AG04450 (cell line): ENCODE measurements around the gene FHIP1A. TPM values are rescaled to one million over a fixed set of nuclear protein-coding genes. Genes with fewer than 3 reads are reported as not detected.

Experiments used
- CTCF ChIA-PET: fragments of 300-600, 350-600 bp; formaldehyde crosslinking; extraction: SDS; loops from one replicate; lab custom pipeline; 2022; ENCODE audit warnings: antibody characterized with exemption, inconsistent platforms; lab: Charles Lee
- POLR2A ChIA-PET: fragments of 350-600 bp; formaldehyde crosslinking; extraction: SDS; loops from one replicate; lab custom pipeline; 2021; ENCODE audit warnings: antibody characterized with exemption, inconsistent platforms; lab: Yijun Ruan, JAX
- DNase-seq: peaks from one replicate; pipeline ENCODE4 v3.0.0-alpha.2; 2011; ENCODE audit warnings: low read depth, low spot score
- H3K27ac ChIP-seq: one replicate; pipeline ENCODE4 v1.5.1; 2012; ENCODE audit warnings: low read depth, low read length, control low read depth
- H3K27me3 ChIP-seq: one replicate; pipeline ENCODE4 v1.6.0; 2012; ENCODE audit warnings: low read length; ENCODE audit not compliant: control insufficient read depth, insufficient read depth
- H3K4me3 ChIP-seq: 2 replicates; pipeline ENCODE4 v1.5.1; 2011; ENCODE audit warnings: mild to moderate bottlenecking, low read depth, low read length, control low read depth
- H3K9me3 ChIP-seq: 2 replicates; pipeline ENCODE4 v1.5.1; 2012; ENCODE audit warnings: low read length; ENCODE audit not compliant: control insufficient read depth, insufficient read depth
- polyA plus RNA-seq: library from polyadenylated mRNA; depleted of rRNA; stranded (reverse); fragments of >200 nt; gene quantifications from 2 replicates; pipeline ENCODE4 v1.2.3, GENCODE V29; 2011
- TF ChIP-seq, protein P1 (sequence below): IDR thresholded peaks from 2 replicates; pipeline ENCODE4 v1.5.1; 2011; ENCODE audit warnings: low read depth, low read length, control low read depth, inconsistent platforms

FHIP1A gene
- polyA plus RNA-seq, 1 experiment = not detected

DNA sequence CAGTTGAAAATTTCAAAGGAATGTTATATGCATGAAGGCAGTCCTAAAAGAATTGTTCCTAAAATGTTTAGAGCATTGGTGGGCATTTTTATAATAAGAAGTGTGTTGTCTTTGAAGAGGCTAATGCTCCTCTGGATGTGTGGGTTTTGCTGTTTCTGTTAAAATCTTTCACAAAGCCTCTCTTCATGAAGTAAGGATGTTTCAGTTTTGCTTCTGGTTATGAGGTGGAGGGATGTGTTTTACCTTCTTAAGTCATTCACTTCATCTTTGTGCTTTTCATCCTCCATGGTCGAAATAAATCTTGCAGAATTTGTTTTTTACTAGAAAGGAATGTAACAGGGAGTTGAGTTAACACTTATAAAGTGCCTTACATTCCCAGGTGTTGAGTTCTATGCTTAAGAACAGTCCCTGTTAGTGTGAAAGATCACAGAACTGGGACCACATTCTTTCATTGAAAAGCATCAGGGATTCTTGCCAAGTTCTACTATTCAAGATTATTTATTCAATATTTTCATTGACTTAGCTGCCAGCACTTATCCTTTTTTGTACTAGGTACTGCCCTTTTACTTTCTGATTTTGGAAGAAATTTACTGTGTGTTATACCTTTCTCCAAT, 21.1 kb downstream of the FHIP1A start:
- TF ChIP-seq, protein P1, sequence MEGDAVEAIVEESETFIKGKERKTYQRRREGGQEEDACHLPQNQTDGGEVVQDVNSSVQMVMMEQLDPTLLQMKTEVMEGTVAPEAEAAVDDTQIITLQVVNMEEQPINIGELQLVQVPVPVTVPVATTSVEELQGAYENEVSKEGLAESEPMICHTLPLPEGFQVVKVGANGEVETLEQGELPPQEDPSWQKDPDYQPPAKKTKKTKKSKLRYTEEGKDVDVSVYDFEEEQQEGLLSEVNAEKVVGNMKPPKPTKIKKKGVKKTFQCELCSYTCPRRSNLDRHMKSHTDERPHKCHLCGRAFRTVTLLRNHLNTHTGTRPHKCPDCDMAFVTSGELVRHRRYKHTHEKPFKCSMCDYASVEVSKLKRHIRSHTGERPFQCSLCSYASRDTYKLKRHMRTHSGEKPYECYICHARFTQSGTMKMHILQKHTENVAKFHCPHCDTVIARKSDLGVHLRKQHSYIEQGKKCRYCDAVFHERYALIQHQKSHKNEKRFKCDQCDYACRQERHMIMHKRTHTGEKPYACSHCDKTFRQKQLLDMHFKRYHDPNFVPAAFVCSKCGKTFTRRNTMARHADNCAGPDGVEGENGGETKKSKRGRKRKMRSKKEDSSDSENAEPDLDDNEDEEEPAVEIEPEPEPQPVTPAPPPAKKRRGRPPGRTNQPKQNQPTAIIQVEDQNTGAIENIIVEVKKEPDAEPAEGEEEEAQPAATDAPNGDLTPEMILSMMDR = no peak
- no peak for DNase-seq
- Histone ChIP-seq H3K9me3 (no peaks in the 10 kb centered on the region), H3K4me3 (no peak overlapping the region), H3K27me3 (peaks cover 2% of the 10 kb centered on the region), H3K27ac (no peak overlapping the region)
- ChIA-PET CTCF (no interaction called here), POLR2A (no interaction called here)

DNA sequence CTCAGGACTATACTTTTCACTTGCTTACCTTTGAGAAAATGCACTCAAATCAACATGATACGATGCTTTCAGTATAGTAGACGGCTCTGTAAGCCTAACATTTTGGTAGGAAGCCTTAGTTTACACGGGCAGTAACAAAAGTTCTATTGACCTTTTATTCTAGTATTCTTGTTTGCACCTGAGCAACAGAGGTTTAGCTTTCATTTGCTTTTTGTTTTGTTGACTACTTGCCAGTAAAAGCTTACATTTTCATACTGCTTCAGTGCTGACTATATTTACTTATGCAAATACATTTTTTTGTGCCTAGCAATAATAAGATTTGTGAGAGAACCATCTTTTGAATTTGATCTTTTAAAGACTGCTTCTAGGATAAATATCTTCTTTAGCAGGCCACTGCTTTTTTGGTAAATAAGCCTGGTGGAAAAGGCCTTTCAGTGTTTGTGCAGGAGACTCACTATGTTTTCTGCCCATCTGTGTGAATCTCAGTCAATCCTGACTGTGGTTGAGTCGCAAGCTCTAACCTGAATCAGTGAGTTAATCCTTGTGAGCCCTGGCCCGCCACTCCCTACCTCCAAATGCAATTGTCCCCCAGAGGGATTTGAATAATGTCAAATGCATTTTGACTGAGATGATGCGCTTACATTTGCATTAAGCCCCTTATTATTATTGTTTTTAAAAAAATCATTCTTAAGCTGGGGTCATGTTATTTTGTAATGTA, 21.9 kb downstream of the FHIP1A start:
- DNase-seq = no peak
- no peak overlapping the region for H3K27ac ChIP-seq
- H3K9me3 ChIP-seq = no peaks in the 10 kb centered on the region
- H3K27me3 ChIP-seq = peaks cover 2% of the 10 kb centered on the region
- H3K4me3 ChIP-seq = no peak overlapping the region
- CTCF ChIA-PET = no interaction called here
- POLR2A ChIA-PET = no interaction called here
- TF ChIP-seq, protein P1 = no peak

DNA sequence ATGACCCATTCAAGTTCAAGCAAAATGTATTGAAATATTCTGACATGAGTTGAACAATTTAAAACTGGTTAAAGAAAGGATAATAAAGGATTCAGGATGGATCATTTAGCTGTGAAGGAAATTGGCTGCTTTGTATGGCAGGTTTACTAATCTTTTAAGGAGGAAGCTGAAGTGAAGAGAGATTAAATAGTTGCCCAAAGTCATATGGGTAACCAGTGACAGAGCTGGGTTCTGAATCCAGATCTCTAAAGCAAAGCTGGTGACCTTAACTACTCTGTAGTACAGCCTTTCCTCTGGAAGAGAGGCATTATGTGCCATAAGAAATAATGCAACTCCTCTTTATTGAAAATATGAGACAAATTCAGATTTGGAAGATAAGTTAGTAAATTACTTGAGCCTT, 22.8 kb downstream of the FHIP1A start:
- ChIA-PET CTCF (no interaction called here), POLR2A (no interaction called here)
- DNase-seq = no peak
- H3K9me3 ChIP-seq = no peaks in the 10 kb centered on the region
- H3K27ac ChIP-seq = no peak overlapping the region
- H3K27me3 ChIP-seq = peaks cover 2% of the 10 kb centered on the region
- TF ChIP-seq, protein P1 = no peak
- H3K4me3 ChIP-seq = no peak overlapping the region

DNA sequence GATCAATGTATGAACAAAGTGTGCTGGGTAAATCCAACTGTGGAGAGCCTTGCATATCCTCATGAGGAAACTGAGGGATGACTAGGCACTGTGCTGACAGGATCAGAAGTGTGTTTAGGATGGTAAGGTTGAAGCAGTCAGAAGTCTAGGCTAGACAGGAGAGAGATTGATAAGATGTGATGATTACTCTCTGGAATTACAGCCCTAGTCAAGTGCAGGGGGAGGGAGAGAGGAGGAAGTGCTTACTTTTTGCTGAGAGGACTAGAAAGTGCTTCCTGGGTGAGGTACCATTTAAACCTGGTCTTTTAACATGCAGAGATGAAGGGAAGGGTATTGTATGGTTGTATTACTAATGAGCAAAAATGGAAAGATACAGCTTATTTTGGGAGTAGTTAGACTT, 23.7 kb downstream of the FHIP1A start:
- peaks cover 2% of the 10 kb centered on the region for H3K27me3 ChIP-seq
- TF ChIP-seq, protein P1 = no peak
- H3K4me3 ChIP-seq = no peak overlapping the region
- no peak overlapping the region for H3K27ac ChIP-seq
- H3K9me3 ChIP-seq = no peaks in the 10 kb centered on the region
- CTCF ChIA-PET = interaction anchor here (1.1 kb wide), 1 partner anchor 369 kb away, joined by 3 read pairs; no protein-coding TSS in a partner anchor
- no peak for DNase-seq
- POLR2A ChIA-PET = no interaction called here

DNA sequence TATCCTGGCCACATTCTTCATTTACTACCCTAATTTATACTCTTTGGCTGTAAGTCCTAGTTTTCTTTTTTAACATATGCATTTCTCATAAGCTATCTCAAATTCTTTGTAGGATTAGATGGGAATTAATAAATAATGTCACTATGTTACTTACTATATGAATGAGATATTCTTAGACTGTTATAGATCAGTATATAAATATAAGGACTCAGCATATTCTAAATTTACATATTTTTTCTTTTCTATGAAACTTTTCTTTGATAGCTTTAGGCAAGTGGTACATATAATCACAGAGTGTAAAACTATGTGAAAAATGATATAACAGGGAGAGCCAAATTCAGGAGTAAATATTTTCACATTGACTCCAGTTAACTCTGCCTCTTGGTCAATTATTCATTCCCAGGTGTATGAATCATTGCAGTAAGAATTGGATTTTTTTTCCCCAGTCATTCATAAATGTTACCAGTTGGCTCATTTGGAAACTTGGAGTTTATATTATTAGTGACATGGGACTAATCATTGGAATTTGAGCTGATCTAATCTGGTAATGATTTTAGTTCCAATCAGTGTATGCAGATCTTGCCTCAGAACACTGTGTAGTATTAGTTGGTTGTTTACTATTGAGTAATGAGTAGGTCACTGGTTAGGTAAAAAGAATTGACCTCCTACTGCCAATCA, 25.3 kb downstream of the FHIP1A start:
- Histone ChIP-seq H3K9me3 (no peaks in the 10 kb centered on the region), H3K27ac (no peak overlapping the region), H3K4me3 (no peak overlapping the region), H3K27me3 (peaks cover 2% of the 10 kb centered on the region)
- no peak for DNase-seq
- ChIA-PET CTCF (no interaction called here), POLR2A (no interaction called here)
- TF ChIP-seq, protein P1 = no peak
